ENCODE data around the gene ARHGEF17.

Gene ARHGEF17

DNA sequence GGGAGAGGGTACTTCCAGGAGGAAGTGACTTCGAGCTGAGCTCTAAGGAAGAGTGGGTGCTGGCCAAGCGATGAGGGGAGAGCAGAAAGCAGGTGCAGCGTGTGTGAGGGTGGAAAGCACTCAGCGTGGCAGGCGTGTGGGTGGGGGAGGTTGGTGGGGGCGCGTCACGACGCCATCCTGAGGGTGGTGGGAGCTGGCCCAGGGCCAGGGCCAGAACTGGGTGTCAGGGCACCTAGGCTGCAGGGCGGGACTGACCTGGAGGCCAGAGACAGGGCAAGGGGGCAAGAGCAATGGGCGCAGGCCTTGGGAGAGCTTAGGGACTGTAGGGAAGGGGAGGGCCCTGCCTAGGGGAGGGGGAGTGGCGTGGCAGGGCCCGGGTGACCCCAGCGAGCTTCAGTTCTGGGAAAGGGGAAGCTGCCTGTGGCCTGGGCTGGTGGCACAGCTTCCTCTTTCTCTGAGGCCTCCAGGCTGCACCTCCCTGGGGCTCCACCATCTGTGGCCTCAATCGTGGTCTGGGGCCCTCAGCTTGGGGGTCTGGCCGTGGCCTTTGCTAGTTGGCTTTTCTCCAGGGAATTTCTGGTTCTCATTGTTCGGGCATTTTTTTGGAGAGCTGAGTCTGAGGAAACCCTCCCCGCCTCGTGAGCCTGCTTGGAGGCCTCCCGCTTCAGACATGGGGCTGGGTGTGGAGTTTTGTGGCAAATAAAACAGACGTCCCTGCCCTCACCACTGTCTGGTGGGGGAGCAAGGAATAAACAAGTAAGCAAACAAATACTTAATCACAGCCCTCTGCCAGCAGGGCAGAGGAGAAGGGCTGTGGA lies 77.0 kb downstream of the ARHGEF17 start:
- DNase-seq: no peak

DNA sequence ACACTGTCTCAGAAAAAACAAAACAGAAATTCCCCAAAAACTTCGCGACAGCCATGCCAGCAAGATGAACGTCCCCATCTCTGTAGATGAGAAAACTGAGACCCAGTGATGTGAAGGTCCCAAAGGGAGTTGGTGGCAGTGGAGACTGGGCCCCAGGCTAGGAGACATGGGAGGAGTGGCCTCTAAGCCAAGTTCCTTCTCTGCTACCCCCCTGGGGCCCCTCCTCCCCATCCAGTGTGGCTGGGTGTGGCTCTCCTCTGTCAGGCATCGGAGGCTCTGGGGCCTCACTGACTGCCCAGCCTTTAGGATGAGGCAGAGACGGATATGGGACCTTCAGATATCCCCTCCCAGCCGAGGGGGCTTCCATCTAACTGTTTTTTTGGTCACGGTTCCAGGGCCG lies 77.9 kb downstream of the ARHGEF17 start:
- DNase-seq: no peak

DNA sequence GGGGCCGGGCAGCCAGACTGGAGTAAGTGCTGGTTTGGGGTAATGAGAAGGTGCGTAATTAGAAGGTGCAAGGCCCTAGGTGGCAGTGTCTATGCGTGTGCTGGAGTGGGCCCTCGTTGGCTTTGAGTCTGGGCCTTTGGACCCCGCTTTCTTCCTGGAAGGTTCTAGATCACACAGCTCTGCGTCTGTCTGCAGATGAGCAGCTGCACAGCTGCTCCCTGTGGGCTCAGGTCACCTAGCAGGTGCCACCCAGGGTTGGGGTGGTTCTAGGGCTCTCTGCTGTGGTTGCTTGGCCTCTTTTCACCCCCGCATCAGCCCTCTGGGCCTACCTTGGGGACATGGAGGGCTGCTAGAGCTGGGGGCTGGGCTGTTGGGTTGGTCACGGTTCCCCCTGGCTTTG lies 78.5 kb downstream of the ARHGEF17 start:
- no peak for DNase-seq

DNA sequence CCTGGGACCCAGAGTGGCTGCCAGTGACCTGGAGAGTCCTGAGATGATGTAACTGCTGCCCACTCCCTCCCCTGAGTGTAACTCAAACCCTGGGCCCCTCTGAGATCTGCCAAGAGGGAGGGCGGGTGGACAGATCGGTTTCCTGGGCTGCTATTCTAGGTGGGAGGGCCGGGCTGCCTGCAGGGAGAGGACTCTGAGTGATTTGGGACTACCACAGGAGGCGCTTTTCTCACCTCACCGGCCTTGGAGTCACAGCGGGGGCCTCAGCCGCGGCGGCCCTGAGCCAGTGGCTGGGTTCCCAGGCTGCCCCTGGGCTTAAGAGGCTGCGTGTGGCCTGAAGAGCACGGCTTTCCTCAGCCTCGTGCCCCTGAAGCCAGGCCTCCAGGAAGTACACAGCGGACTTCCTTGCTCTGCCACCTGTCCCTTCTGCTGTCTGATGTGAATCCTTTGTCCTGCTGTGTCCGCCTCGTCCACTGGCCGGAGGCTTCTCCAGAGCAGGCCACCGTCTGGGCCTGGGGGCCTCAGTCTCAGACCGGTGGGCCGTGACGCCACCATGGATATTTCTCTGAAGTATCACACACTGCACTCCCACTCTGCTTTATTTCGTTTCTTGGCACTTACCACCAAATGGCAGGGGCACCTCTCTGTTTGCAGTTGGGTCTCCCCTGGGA lies 79.7 kb downstream of the ARHGEF17 start:
- DNase-seq: no peak

DNA sequence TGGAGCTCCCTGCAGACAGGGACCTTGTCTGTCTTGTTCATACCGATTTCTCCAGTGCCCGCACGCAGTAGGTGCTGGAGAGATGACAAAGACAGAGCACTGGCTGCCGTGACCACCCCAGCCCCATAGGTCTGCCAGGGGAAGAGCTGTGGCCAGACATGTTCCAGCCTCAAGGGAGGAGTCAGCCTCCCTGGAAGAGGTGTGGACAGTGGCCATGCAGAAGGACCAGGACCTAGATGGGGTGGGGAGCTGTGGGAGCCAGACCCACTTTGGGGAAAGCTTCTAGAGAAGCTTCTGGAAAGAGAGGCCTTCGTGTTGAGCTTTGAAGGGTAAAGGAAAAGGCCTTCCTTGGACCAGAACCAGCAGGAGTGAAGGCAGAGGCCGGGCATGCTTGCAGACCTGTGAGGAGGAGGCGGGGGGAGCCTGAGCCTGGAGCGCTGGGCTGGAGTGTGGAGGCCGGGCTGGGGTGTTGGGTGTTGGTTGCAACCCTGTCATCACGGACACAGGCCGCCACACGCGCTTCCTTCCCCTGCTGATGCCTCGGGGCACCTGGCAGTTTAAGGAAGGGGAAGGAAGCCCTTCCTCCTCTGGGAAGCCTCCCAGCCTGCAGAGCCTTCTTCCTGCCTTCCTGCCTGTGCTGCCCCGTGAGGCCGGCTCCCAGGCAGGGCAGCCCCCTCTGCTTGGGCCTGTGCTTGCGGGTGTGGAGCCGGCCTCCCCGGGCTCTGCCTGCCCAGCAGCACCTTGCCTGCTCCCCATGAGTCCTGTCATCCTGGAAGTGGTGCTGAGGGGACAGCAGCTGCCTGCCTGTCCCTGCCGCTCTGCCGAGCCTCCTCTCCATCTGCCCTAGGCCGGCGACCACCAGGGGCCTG lies 80.4 kb downstream of the ARHGEF17 start:
- DNase-seq: no peak

DNA sequence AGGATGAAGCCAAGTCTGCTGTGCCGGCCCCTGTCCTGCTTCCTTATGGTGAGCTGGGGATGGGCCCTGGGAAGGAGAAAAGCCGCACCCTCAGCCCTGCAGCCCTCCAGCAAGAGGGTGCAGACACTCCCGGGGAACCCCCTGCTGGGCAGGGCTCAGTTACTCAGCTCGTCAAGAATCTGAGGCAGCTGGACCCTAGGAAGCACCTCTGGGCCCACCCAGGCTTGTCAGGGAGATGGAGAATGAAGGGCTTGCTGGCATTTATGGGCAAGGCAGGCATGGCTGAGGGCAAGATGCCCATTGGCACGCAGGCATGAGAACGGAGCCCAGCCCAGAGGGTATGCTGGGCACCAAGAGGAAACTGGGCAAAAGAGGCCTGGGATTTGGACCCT lies 81.1 kb downstream of the ARHGEF17 start:
- DNase-seq: no peak

DNA sequence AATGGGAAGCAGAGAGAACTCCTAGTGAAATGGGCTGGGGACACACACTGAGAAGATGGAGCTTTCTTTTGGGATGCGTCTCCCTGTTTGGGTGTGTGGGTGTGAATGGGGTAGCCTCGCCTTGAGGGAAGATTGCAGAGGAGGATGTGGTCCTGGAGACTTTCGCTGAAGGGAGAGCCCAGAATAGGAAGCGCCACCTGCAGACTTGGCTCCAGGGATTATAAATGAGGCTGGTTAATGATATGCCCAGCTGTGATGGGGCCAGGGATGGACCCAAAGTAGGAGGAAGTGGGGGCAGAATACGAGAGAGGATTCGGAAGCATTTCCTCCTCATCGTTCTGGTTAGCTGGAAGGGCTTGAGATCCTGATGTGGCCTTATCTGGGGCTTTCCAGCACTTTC lies 81.8 kb downstream of the ARHGEF17 start:
- no peak for DNase-seq

DNA sequence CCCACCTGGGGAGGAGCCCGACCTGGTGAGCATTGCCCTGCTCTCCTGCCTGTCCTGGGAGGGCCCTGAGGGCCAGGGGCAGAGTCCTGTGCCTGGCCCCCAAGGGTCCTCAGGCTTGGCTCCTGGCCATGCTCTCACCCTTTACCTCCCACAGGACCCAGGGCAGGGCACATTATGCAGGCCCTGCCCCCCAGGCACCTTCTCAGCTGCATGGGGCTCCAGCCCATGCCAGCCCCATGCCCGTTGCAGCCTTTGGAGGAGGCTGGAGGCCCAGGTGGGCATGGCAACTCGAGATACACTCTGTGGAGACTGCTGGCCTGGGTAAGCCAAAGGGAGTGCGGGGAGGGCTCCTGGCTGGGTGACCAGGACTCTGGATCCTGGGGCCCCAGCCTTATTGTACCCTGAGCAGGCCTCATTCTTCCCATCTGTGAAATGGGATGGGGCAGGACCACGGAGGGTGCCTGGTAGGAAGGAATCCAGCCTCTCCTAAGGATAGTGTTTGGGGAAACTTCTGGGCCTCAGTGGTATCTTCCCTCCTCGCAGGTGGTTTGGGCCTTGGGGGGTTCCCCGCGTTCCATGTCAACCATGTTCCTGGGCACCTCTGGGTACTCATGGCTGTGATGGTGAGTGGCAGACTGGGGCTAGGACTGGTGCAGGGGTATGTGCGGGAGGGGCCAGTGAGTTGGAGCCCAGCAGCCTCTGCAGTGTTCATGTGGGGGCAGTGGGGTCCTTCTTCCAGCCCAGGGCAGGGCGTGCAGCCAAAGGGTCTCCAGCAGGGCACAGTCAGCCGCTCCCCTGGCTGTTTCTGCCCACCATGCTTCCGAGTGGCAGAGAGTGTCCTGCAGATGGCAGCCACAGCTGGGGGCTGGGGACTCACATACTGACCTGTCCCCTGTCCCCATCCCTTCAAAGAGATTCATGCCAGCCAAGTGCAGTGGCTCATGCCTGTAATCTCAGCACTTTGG lies 82.8 kb downstream of the ARHGEF17 start:
- DNase-seq: no peak

DNA sequence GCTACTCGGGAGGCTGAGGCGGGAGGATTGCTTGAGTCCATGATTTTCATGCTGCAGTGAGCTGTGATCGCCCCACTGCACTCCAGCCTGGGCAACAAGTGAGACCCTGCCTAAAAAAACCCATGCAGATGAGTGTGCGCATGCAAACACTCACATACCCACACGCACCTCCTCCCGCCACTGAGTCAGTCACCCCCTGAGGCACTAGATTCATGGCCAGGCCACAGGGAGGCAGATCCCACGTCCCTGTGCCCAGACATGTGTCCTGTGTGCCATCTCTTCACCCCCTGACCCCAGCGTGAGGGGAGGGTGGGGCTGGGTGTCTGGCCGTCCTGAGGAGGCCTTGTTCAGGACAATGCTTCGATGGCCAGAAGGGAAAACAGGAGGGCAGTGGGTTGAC lies 83.6 kb downstream of the ARHGEF17 start:
- DNase-seq: no peak

DNA sequence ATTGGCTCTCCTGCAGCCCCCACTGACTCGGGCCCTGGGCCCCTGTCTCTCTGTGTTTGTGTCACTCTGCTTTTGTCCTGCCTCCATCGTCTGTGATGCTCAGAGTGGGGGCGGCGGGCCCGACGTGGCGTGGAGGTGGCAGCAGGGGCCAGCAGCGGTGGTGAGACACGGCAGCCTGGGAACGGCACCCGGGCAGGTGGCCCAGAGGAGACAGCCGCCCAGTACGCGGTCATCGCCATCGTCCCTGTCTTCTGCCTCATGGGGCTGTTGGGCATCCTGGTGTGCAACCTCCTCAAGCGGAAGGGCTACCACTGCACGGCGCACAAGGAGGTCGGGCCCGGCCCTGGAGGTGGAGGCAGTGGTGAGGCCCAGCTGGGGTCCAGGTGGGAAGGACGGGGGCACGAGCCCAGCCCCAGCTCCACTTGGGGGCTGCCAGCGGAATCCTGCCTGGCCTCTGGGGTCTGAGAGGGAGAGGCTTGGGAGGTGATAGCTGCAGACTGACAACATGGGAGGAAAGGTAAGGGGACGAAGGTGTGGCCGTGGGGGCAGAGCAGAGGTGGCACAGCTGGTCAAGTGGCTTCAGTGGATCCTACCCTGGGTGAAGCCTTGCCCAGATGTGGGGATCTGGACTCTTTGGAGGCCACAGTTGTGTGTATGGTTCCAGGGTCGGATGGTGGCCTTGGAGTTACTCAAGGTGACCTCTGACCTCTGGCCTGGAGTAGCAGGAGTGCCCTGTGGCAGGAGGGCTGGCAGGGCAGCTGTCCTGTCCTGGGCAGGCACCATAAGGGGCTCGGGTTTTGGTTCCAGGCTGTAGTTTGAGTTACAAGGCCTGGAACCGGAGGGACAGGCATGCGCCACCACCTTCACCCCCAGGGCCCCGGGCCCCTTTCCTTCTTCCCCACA lies 84.3 kb downstream of the ARHGEF17 start:
- no peak for DNase-seq

DNA sequence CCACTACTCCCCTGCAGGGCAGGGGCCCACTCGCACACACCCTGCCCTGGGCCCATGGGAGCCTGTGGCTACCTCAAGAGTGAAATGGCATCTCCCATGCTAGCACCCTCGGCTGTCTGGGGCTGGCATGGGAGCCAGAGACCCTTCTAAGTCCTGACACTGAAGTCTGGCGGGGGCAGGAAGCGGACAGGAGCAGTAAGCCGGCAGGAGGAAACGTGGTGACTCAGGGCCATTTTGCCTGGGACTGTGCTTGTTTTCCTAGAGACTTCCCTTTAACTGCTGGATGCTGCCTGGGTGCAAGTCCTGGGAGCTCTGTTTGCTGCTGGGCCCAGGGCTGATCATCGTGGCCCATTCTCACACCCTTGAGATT lies 84.9 kb downstream of the ARHGEF17 start:
- DNase-seq: no peak

DNA sequence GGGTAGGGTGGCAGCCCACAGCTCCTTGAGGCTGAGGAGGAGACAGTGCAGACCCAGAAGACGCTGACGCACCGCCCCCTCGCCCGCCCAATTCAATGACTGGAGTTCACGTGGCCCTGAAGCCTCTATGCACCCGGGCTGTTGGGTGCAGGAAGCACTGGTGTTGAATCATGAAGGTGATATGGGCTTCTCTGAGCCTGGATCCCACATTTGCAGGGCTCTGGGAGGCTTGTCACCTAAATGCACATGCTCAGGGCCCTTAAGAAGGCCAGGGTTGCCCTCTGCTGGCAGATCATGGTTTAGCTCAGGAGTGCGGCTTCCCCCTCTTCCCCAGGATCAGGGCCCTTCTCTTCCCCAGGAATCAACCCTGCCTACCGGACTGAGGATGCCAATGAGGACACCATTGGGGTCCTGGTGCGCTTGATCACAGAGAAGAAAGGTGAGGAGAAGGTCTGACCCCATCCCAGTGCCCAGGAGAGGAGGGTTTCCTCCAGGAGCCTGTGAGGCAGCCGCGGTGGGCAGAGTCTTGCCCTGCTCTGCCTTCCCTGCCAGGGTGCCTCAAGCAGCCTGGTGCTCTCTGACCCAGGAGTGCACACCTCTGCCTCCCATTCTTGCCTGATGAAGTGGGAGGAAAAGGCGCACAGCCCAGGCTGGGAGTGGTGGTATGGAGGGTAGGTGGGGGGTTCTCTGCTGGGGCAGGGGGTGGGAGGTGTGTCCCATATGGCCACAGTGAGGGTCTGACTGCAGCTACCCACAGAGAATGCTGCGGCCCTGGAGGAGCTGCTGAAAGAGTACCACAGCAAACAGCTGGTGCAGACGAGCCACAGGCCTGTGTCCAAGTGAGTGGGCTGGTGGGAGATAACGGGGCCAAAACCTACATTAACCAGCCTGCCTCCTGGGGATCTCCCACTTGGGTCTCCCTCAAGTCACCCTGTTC lies 85.7 kb downstream of the ARHGEF17 start:
- DNase-seq: peak; percentile 47

DNA sequence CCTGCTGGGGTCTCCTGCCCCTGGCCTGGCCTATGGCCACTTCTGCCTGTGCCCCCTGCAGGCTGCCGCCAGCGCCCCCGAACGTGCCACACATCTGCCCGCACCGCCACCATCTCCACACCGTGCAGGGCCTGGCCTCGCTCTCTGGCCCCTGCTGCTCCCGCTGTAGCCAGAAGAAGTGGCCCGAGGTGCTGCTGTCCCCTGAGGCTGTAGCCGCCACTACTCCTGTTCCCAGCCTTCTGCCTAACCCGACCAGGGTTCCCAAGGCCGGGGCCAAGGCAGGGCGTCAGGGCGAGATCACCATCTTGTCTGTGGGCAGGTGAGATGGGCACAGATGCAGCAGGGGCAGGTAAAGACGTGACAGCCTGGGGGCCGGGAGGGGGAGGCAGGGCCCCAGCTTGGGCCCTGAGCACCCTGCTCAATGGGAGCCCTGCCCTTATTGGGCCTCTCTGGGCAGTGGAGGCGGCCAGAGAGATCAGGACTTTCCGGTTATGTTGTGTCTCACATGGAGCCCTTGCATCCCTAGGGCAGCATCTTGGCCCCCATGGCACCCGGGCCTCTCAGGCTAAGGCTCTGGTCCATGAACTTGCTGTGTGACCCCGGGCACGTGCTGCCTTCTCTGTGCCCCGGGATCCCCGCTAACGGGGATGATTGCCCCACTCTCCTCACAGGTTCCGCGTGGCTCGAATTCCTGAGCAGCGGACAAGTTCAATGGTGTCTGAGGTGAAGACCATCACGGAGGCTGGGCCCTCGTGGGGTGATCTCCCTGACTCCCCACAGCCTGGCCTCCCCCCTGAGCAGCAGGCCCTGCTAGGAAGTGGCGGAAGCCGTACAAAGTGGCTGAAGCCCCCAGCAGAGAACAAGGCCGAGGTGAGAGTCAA lies 86.6 kb downstream of the ARHGEF17 start:
- no peak for DNase-seq

DNA sequence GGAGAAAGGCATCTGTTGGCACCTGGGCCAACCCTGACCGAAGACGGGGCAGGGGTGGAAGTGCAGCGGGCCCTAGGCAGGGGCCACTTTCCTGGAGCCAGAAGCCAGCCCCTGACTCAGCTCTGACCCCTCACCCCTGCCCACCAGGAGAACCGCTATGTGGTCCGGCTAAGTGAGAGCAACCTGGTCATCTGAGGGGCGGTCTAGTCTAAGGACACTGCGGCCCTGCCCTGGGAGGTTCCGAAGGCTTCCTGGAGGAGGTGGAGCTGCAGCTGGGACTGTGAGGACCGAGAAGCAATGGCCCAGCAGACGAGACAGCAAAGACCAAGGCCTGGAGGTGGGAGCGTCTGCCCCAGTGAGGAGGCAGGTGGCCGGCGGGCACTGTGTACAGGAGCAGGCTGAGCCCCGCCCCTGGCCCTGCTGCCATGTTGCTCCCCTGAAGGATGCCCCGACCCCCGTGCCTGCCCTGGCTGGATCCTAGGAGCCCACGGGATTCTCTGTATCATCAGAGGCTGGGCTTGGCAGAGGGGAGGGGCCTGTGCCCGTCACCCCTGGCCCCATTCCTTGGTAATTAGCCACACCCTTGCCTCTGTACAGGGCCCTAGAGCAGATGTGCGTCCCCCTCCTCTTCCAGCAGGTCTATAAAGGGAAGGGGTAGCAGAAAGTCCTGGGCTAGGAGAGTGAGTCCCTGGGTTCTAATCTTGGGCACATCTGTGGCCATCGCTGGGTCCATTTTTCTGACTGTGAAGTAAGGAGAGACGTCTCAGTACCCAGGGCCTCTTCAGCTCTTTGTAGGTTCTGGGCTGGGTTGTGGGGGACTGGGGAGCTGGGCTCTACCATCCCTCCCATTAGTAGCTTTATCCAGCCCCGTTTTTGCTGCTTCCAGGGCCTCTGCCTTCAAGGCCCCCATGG lies 87.5 kb downstream of the ARHGEF17 start:
- DNase-seq: no peak

DNA sequence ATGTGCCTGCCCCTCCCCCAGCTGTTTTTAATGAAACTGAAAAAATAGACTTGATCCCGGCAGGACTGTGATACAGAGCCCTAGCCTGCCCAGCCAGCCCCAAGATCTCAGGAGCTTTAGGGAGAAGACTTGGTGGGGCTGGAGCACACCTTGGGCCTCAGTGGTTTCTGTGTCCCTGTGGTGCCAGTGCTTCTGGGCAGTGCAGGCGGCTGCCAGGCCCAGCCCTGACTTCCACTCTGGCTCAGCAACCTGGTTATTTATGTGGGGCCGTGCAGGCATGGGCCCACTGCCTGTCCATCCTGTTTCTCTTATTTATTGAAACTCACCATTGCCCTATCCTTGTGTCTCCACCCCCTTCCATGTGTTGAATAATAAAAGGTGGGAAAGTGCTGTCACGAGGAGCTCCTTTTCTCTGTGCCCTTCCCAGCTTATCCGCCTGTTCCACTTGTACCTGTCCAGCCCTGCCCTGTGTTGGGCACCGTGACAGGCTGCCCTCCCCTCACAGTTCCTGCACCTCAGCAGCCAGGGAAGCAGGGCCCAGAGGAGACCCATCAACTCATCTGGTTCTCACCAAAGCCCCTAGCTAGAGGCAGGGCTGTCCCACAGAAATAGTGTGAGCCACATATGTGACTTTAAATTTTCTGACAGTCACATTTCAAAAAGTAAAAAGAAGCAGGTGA lies 88.3 kb downstream of the ARHGEF17 start:
- no peak for DNase-seq

DNA sequence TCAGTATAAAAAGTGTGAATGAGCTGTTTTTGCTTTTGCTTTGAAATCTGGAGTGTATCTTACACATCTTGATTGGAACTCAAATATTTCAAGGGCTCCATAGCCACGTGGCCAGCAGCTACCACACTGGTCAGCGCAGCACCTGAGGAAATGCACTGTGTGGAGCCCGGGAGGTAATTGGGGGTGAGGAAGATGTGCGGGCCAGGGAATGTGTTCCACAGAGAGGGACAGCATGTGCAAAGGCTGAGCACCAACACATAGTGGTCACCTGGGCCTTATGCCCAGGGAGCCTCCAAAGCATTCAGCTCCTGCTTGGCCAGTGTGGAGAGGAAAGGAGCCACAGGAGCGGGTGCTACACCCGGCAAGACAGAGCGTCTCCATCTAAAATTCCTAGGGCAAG lies 88.9 kb downstream of the ARHGEF17 start:
- no peak for DNase-seq

DNA sequence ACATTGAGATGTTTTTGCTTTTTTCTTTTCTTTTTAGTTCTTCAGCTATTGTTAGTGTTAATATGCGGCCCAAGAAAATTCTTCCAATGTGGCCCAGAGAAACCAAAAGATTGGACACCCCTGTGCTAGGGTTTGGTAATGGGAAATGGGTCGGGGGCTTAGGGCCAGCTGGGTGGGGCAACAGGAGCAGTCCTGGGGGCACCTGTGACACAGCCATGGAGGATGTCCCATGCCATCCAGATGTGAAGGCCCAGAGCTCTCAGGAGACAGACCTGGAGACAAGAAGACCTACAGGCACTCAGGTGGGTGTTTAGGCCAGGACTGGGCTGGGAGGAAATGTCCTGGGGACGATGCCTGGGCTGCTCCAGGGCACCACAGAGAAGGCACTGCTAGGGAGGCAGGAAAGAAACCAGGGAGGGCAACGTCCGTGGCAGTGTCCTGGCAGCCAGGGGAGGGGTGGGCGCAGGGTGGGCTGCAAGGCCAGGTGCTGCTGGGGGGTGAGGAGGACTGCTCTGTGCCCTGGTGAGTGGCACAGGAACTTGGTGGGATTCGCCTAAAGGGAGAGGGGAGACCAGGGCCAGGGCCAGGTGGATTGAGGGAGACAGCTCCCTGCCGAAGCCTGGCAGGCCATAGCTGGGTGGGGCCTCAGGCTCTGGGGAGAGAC lies 89.5 kb downstream of the ARHGEF17 start:
- DNase-seq: no peak
